ENCODE measurements around the gene DARS2. TPM values are rescaled to one million over a fixed set of nuclear protein-coding genes. Genes with fewer than 3 reads are reported as not detected.
"Not testable (repeated sequence)": the region's sequence is repeated elsewhere in the genome, so short reads cannot be mapped to it uniquely, and the experiment has no call there.

Gene DARS2, protein sequence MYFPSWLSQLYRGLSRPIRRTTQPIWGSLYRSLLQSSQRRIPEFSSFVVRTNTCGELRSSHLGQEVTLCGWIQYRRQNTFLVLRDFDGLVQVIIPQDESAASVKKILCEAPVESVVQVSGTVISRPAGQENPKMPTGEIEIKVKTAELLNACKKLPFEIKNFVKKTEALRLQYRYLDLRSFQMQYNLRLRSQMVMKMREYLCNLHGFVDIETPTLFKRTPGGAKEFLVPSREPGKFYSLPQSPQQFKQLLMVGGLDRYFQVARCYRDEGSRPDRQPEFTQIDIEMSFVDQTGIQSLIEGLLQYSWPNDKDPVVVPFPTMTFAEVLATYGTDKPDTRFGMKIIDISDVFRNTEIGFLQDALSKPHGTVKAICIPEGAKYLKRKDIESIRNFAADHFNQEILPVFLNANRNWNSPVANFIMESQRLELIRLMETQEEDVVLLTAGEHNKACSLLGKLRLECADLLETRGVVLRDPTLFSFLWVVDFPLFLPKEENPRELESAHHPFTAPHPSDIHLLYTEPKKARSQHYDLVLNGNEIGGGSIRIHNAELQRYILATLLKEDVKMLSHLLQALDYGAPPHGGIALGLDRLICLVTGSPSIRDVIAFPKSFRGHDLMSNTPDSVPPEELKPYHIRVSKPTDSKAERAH
- total RNA-seq, result 41.9 TPM in 2 replicates

DNA sequence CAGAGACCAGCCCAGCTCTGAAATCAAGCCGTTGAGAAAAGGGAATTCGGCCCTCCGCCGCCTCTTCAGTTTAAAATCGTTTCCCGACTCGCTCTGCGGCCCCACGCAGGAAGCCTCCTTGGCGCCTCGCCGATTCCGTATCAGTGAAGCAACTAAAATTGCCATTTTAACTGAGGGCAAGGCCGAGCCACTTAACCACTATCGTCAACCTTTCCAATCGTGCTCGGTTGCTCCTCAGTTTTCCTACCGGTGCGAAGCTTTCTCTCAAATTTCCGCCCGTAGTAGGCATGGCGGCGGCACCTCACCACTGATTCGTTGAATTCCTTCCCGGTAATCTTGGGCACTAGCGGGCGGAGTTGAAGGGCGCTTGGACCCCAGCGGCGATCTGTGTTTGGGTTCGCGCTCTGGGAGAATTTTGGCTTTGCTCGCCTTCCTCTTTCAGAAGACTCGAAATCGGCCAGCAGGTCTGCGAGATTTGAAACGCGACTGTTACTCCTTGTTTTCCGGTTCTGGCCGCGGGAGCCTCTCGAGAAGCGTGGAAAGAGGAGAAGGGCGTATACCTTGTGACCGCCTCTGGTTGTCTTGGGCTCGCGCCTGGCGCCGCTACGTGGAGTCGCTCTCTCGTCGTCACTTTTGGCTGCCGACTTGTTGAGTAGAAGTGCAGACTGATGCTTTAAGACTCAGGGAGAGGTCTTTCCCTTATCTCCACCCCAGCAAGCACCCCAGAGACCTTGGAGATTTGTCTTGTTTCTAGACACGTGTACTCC lies at the start of gene DARS2, which contains the start of gene CENPL:
TSS of gene DARS2 (plus strand) at position 359 of the 767 bp plus-strand sequence. CDS start 557 bp downstream, outside the sequence.
TSS of gene CENPL (minus strand) at position 569 of the 767 bp plus-strand sequence. CDS start 13,584 bp downstream, outside the sequence.
- peaks cover 48% of the 10 kb centered on the region for H3K4me1 Mint-ChIP-seq (ENCODE audit: low read depth)
- no peaks in the 10 kb centered on the region for H3K9me3 Mint-ChIP-seq
- H3K36me3 Mint-ChIP-seq (ENCODE audit: low read depth), result peaks cover 24% of the 10 kb centered on the region

DNA sequence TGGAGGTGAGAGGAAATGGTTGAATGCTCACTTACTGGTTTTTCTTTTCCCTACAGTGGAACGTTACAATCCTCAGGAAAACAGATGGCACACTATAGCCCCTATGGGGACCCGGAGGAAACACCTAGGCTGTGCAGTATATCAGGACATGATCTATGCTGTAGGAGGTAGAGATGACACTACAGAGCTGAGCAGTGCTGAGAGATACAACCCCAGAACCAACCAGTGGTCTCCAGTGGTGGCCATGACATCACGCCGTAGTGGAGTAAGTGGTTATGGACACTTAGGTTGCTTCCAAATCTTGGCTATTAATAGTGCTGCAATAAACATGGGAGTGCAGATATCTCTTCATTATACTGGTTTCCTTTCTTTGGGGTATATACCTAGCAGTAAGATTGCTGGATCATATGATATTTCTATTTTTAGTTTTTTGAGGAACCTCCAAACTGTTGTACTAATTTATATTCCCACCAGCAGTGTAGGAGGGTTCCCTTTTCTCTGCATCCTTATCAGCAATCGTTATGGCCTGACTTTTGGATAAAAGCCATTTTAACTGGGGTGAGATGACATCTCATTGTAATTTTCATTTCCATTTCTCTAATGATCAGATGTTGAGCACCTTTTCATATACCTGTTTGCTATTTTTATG lies 48.8 kb upstream of the DARS2 start:
- no peak for DNase-seq (ENCODE audit: low spot score)
- intact Hi-C loops (cut with micrococcal nuclease), result no loop called here
- peaks cover 37% of the 10 kb centered on the region for H3K36me3 Mint-ChIP-seq (ENCODE audit: low read depth)

More for the DNA sequence above, at the start of gene DARS2, which contains the start of gene CENPL:
- peak; percentile 90 for DNase-seq (ENCODE audit: low spot score)
- intact Hi-C loops (cut with micrococcal nuclease), result loop anchor here (1.0 to 10.0 kb wide), 12 partner anchors 44 to 1291 kb away; partner anchors contain the start of genes MRPS14, PRDX6, RABGAP1L and RC3H1
- Mint-ChIP-seq H3K27ac (peak within 1 kb of the TSS; percentile 95), H3K27me3 (ENCODE audit: insufficient read depth) (no peaks in the 10 kb centered on the region), H3K4me3 (peak within 1 kb of the TSS; percentile 91)

DNA sequence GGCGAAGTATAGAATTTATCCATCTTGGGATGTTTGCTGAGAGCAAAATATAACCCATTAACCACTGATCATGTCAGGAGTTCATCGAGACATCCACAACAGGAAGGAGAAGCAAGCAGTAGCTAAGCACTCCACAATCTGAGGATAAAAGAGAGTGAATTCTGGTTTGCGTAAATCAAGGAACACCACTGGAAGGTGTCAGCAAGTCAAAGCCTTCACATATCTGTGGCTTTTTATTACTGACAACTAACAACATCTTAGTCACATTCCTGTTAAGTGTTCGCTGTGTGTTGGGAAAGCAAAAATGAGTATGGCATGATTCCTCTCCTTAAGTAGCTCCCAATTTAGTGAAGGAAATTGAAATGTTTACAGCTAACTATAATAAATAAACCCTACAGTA lies 44.5 kb upstream of the DARS2 start:
- H3K27ac Mint-ChIP-seq, result no peak overlapping the region
- H3K36me3 Mint-ChIP-seq (ENCODE audit: low read depth), result peaks cover 37% of the 10 kb centered on the region
- intact Hi-C loops (cut with micrococcal nuclease), result no loop called here
- H3K4me3 Mint-ChIP-seq, result no peak overlapping the region
- DNase-seq (ENCODE audit: low spot score), result no peak
- H3K4me1 Mint-ChIP-seq (ENCODE audit: low read depth), result no peaks in the 10 kb centered on the region
- H3K9me3 Mint-ChIP-seq, result no peaks in the 10 kb centered on the region
- no peaks in the 10 kb centered on the region for H3K27me3 Mint-ChIP-seq (ENCODE audit: insufficient read depth)

More for the DNA sequence above, 48.8 kb upstream of the DARS2 start:
- H3K27ac Mint-ChIP-seq, result no peak overlapping the region
- H3K27me3 Mint-ChIP-seq (ENCODE audit: insufficient read depth), result no peaks in the 10 kb centered on the region
- no peaks in the 10 kb centered on the region for H3K9me3 Mint-ChIP-seq
- H3K4me3 Mint-ChIP-seq, result no peak overlapping the region
- H3K4me1 Mint-ChIP-seq (ENCODE audit: low read depth), result no peaks in the 10 kb centered on the region

DNA sequence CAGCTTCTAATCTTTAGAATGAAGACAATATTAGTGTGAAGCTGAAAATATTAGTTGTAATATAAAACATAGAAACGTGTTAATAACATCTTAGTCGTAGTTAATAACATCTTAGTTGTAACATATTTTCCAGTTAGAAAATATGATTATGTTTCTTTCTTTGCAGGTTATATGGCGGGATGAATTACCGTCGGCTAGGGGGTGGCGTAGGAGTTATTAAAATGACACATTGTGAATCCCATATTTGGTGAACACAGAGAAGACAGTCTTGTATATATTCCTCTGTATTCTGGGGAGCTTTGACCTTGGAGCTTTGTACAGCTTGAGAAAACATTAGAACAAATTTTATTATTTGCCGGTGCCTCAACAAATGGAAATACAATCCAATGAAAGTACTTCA lies 39.5 kb upstream of the DARS2 start:
- peaks cover 6% of the 10 kb centered on the region for H3K36me3 Mint-ChIP-seq (ENCODE audit: low read depth)
- H3K4me3 Mint-ChIP-seq, result no peak overlapping the region
- H3K4me1 Mint-ChIP-seq (ENCODE audit: low read depth), result no peaks in the 10 kb centered on the region
- H3K27ac Mint-ChIP-seq, result no peak overlapping the region
- H3K27me3 Mint-ChIP-seq (ENCODE audit: insufficient read depth), result no peaks in the 10 kb centered on the region
- H3K9me3 Mint-ChIP-seq, result no peaks in the 10 kb centered on the region
- intact Hi-C loops (cut with micrococcal nuclease), result no loop called here
- no peak for DNase-seq (ENCODE audit: low spot score)

DNA sequence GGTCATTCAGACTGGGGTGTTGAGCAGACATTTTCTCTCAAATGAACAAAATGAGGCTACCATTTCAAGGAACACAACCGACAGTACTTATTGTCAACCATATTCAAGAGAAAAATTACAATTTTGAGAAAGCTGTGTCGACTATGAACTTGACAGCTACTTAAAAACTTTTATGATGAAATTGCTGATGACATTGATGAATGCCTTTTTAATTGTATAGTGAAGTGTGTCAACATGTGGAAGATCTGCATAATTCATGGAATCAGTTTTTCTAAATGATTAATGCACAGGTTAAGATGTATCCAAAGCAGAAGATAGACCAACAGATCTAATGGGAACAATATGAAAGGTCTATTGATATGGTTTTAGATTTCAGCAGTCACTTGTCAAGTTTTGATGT lies 34.6 kb upstream of the DARS2 start:
- no peaks in the 10 kb centered on the region for H3K4me1 Mint-ChIP-seq (ENCODE audit: low read depth)
- H3K9me3 Mint-ChIP-seq, result no peaks in the 10 kb centered on the region
- intact Hi-C loops (cut with micrococcal nuclease), result no loop called here
- peaks cover 10% of the 10 kb centered on the region for H3K36me3 Mint-ChIP-seq (ENCODE audit: low read depth)
- no peaks in the 10 kb centered on the region for H3K27me3 Mint-ChIP-seq (ENCODE audit: insufficient read depth)
- H3K27ac Mint-ChIP-seq, result no peak overlapping the region
- H3K4me3 Mint-ChIP-seq, result no peak overlapping the region
- DNase-seq (ENCODE audit: low spot score), result no peak

DNA sequence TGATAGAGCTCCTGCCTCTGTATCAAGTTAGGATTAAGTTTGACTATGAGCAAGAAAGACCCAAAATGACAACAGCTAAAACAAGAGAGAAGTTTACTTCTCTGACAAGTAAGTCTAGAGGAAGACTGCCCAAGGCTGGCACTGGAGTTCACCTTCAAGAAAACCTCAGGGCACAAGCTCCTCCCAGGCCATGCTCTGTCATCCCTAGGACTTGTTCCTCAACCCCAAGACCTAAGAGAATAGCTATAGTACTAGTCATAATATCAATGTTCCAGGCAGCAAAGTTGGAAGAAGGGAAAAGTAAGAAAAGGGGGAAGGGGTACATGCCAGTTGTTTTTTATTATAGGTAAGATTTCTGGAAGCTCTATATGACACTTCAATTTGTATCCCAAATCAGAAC lies 26.4 kb upstream of the DARS2 start:
- Mint-ChIP-seq H3K9me3 (no peaks in the 10 kb centered on the region), H3K36me3 (ENCODE audit: low read depth) (peaks cover 26% of the 10 kb centered on the region), H3K27ac (no peak overlapping the region), H3K4me1 (ENCODE audit: low read depth) (no peaks in the 10 kb centered on the region), H3K27me3 (ENCODE audit: insufficient read depth) (no peaks in the 10 kb centered on the region), H3K4me3 (no peak overlapping the region)
- intact Hi-C loops (cut with micrococcal nuclease), result no loop called here
- no peak for DNase-seq (ENCODE audit: low spot score)

DNA sequence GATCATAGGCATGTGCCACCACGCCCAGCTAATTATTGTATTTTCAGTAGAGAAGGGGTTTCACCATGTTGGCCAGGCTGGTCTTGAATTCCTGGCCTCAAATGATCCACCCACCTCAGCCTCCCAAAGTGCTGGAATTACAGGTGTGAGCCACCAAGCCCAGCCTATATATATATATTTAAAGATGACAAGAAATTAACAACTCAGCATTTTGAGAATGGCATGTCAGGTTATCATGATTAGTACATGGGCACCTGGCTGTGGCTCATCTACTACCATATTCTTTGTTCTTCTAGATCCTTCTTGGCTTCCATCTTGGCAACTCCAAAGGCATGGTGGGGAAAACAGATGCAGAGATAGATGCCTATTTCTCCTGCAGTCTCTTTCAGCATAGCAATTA lies 24.5 kb upstream of the DARS2 start:
- H3K36me3 Mint-ChIP-seq (ENCODE audit: low read depth), result peaks cover 24% of the 10 kb centered on the region
- H3K9me3 Mint-ChIP-seq; H3K4me1 Mint-ChIP-seq (ENCODE audit: low read depth); H3K4me3 Mint-ChIP-seq; DNase-seq (ENCODE audit: low spot score); H3K27ac Mint-ChIP-seq; intact Hi-C loops (cut with micrococcal nuclease); H3K27me3 Mint-ChIP-seq (ENCODE audit: insufficient read depth): not testable (repeated sequence)

DNA sequence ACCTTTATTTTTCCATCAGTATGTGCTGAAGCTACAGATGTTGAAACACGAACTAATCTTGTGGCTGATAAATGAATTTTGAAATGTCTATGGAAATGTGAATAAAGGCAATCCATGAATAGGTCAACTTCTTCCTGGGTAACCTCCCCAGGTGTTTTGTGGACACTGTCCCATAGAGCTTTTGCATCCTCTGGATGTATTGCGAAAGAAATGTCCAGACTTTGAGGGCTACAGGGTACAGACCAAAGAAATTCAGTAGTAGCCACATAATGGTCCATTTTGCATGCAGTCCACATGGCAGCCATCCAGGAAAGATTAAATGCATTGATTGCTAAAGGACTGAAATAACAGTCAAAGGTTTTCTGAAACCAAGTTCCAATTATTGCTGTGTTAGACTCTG lies 21.5 kb upstream of the DARS2 start:
- H3K36me3 Mint-ChIP-seq (ENCODE audit: low read depth), result peaks cover 27% of the 10 kb centered on the region
- H3K27ac Mint-ChIP-seq, result no peak overlapping the region
- no peak for DNase-seq (ENCODE audit: low spot score)
- intact Hi-C loops (cut with micrococcal nuclease), result no loop called here
- no peaks in the 10 kb centered on the region for H3K27me3 Mint-ChIP-seq (ENCODE audit: insufficient read depth)
- H3K9me3 Mint-ChIP-seq, result no peaks in the 10 kb centered on the region
- no peaks in the 10 kb centered on the region for H3K4me1 Mint-ChIP-seq (ENCODE audit: low read depth)
- H3K4me3 Mint-ChIP-seq, result no peak overlapping the region

DNA sequence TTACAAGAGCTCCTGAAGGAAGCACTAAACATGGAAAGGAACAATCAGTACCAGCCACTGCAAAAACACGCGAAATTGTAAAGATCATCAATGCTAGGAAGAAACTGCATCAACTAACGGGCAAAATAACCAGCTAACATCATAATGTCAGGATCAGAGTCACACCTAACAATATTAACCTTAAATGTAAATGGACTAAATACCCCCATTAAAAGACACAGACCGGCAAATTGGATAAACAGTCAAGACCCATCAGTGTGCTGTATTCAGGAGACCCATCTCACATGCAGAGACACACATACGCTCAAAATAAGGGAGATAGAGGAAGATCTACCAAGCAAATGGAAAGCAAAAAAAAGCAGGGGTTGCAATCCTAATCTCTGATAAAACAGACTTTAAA lies 10.8 kb upstream of the DARS2 start:
- H3K9me3 Mint-ChIP-seq; H3K4me3 Mint-ChIP-seq; intact Hi-C loops (cut with micrococcal nuclease); H3K27me3 Mint-ChIP-seq (ENCODE audit: insufficient read depth); H3K27ac Mint-ChIP-seq; DNase-seq (ENCODE audit: low spot score): not testable (repeated sequence)
- Mint-ChIP-seq H3K4me1 (ENCODE audit: low read depth) (peaks cover 54% of the 10 kb centered on the region), H3K36me3 (ENCODE audit: low read depth) (peaks cover 43% of the 10 kb centered on the region)

DNA sequence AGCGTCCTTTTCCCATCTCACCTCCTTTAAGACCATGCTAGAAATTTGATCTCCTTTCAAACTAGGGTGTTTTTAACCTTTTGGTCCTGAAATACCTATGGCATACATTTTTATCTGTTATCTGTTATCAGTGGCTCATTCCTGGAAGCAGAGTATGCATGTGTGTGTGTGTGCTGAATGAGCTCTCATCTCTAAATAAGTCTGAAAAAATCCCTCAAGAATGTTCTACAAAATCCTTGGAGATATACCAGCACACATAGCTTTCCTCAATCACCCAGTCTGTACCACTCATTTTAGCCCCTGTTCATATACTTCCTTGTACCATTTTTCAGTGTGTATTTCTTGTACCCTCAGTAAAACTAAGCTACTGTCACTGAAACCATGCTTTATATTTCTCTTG lies 6.0 kb upstream of the DARS2 start:
- DNase-seq (ENCODE audit: low spot score), result no peak
- intact Hi-C loops (cut with micrococcal nuclease), result no loop called here
- Mint-ChIP-seq H3K4me1 (ENCODE audit: low read depth) (peaks cover 64% of the 10 kb centered on the region), H3K27me3 (ENCODE audit: insufficient read depth) (no peaks in the 10 kb centered on the region), H3K4me3 (no peak overlapping the region), H3K36me3 (ENCODE audit: low read depth) (peaks cover 41% of the 10 kb centered on the region), H3K9me3 (no peaks in the 10 kb centered on the region), H3K27ac (no peak overlapping the region)

DNA sequence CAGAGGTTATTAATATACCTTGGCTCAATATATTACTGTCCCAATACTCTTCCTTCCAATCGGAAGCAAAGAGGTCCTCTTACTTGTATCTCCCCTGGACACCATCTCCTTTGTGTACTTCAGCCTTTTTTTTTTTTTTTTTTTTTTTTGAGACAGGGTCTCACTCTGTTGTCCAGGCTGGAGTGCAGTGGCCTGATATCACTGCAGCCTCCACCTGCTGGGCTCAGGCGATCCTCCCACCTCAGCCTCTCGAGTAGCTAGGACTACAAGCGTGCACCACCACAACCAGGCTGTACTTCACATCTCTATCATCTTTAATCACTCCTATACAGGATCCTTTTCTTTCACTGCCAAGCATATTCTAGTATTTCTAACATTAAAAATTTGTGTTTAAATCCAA lies 2.8 kb upstream of the DARS2 start:
- DNase-seq (ENCODE audit: low spot score), result no peak
- peaks cover 30% of the 10 kb centered on the region for H3K36me3 Mint-ChIP-seq (ENCODE audit: low read depth)
- intact Hi-C loops (cut with micrococcal nuclease), result loop anchor here (5.0 to 10.0 kb wide), 2 partner anchors 524 to 627 kb away; no protein-coding TSS in a partner anchor
- H3K9me3 Mint-ChIP-seq, result no peaks in the 10 kb centered on the region
- no peak overlapping the region for H3K27ac Mint-ChIP-seq
- H3K27me3 Mint-ChIP-seq (ENCODE audit: insufficient read depth), result no peaks in the 10 kb centered on the region
- peaks cover 41% of the 10 kb centered on the region for H3K4me1 Mint-ChIP-seq (ENCODE audit: low read depth)
- H3K4me3 Mint-ChIP-seq, result peak overlapping the region; percentile 6

DNA sequence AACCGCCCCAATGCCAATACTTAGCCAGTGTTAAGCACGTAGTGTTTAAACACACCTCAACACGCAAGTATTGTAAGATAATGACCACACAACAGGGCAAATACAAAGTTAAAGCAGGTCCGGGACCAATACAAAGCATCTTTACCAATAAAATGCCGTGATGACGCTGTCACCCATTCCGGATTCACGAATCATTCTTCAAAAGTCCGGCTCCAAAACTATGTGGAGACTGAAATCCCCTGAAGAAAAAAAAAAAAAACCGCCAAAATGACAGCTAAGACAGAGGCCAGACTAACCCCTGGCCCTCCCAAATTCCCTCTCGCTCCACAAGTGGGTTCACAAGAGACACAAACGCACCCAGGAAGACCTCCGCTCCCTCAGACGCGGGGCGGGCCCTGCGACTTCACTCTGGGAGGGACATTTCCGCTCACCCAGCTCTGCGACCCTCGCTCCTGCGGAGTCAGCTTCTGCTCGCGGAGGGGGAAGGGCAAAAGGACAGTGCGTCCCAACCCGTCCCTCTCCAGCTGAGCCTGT lies 625 bp upstream of the DARS2 start:
- no peaks in the 10 kb centered on the region for H3K27me3 Mint-ChIP-seq (ENCODE audit: insufficient read depth)
- H3K4me3 Mint-ChIP-seq, result peak overlapping the region; percentile 91
- H3K36me3 Mint-ChIP-seq (ENCODE audit: low read depth), result peaks cover 24% of the 10 kb centered on the region
- intact Hi-C loops (cut with micrococcal nuclease), result loop anchor here (1.0 to 10.0 kb wide), 12 partner anchors 44 to 1291 kb away; partner anchors contain the start of genes MRPS14, PRDX6, RABGAP1L and RC3H1
- H3K9me3 Mint-ChIP-seq, result no peaks in the 10 kb centered on the region
- peaks cover 48% of the 10 kb centered on the region for H3K4me1 Mint-ChIP-seq (ENCODE audit: low read depth)
- H3K27ac Mint-ChIP-seq, result peak overlapping the region; percentile 95
- DNase-seq (ENCODE audit: low spot score), result peak; percentile 2

Data from activated T-helper 1 cell treated with anti-CD3 and anti-CD28 coated beads, Interleukin-12 subunit alpha, Interleukin-12 subunit beta, Interleukin-2, Interleukin-4 antibody, amounts not matched to agents 30 ng/mL and 10 ng/mL and 1 ng/mL, durations not matched to agents 14 hours and 24 hours and 36 hours (primary cell).